ENCODE data around the gene ARHGAP20. TPM values are rescaled to one million over a fixed set of nuclear protein-coding genes. Genes with fewer than 3 reads are reported as not detected.

The ARHGAP20 gene
- total RNA-seq, 2 experiments from 2014 or later = not detected

DNA sequence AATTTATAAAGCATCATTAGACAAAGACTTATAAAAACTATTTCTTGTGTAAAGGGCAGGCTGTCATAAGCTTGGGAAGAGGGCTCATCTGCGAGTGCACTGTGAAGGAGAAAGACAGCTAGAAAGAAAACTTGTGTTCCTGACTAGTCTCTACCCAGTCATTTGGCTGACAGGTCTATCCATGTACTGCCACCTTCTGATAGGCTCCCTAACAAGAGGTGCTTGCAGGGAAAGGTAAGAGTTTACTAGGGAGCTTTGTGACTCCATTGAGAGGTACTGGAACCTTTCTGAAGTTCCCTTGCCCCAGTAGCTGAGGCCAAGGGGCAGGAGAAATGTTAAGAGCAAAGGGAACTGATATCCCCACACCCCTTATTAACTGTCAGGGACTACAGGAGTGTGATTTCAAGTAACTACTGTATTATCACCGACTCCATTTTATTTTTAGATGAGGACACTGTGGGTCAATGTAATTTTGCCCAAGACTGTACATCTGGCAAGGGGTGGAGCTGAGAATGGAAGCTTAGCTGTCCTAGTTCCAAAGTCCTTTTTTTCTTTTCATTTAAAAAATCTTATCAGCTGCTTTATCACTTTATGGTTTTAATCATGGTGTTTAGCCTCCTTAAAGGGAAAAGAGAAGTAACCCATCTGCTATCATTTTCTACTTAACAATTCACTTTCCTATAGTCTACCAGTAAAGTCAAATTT, 129.4 kb downstream of the ARHGAP20 start:
- Histone ChIP-seq H3K27ac (ENCODE audit: low read depth, low read length, poor library complexity, severe bottlenecking) (no peak overlapping the region), H3K4me1 (ENCODE audit: insufficient read depth, low read length, poor library complexity, severe bottlenecking) (no peaks in the 10 kb centered on the region), H3K4me2 (ENCODE audit: low read length) (no peak overlapping the region), H4K20me1 (ENCODE audit: insufficient read depth, low read length) (no peaks in the 10 kb centered on the region), H3K9me2 (ENCODE audit: insufficient read depth, low read length) (no peaks in the 10 kb centered on the region), H3K9me3 (ENCODE audit: low read length) (no peaks in the 10 kb centered on the region), H2AFZ (ENCODE audit: low read length) (no peak overlapping the region), H3K4me3 (ENCODE audit: low read depth, low read length, poor library complexity, severe bottlenecking) (no peak overlapping the region), H3K79me2 (ENCODE audit: insufficient read depth, low read depth, low read length) (no peaks in the 10 kb centered on the region), H3K36me3 (ENCODE audit: insufficient read depth, low read length) (no peaks in the 10 kb centered on the region)
- BruUV-seq (replicated peaks) = no TSS peak
- ChIA-PET CTCF (ENCODE audit: unreplicated experiment) (no interaction called here), POLR2A (interaction anchor here (0.5 to 1.0 kb wide), 2 partner anchors 11 to 234 kb away, joined by 3 read pairs; no protein-coding TSS in a partner anchor)
- no peak for DNase-seq (ENCODE audit: low spot score)
- TF ChIP-seq CTCF (conservative IDR thresholded peaks at IDR 0.05; ENCODE audit: low read length) (no peak), EZH2phosphoT487 (IDR thresholded peaks at IDR 0.05; ENCODE audit: borderline replicate concordance, low read depth, low read length) (no peak)
- intact Hi-C loops (cut with micrococcal nuclease; ENCODE audit: unreplicated experiment) = loop anchor here (5.0 kb wide), 1 partner anchor 44 kb away; no protein-coding TSS in a partner anchor

- Histone ChIP-seq H3K79me2 (ENCODE audit: insufficient read depth, low read depth, low read length) (no peaks in the 10 kb centered on the region), H3K4me3 (ENCODE audit: low read depth, low read length, poor library complexity, severe bottlenecking) (no peak overlapping the region), H2AFZ (ENCODE audit: low read length) (no peak overlapping the region), H3K36me3 (ENCODE audit: insufficient read depth, low read length) (no peaks in the 10 kb centered on the region), H3K27ac (ENCODE audit: low read depth, low read length, poor library complexity, severe bottlenecking) (no peak overlapping the region), H3K4me1 (ENCODE audit: insufficient read depth, low read length, poor library complexity, severe bottlenecking) (no peaks in the 10 kb centered on the region), H3K4me2 (ENCODE audit: low read length) (no peak overlapping the region), H3K9me3 (ENCODE audit: low read length) (no peaks in the 10 kb centered on the region), H3K9me2 (ENCODE audit: insufficient read depth, low read length) (no peaks in the 10 kb centered on the region), H4K20me1 (ENCODE audit: insufficient read depth, low read length) (no peaks in the 10 kb centered on the region)
- TF ChIP-seq EZH2phosphoT487 (IDR thresholded peaks at IDR 0.05; ENCODE audit: borderline replicate concordance, low read depth, low read length) = no peak
- TF ChIP-seq CTCF (conservative IDR thresholded peaks at IDR 0.05; ENCODE audit: low read length) = no peak
- ChIA-PET CTCF (ENCODE audit: unreplicated experiment) (no interaction called here), POLR2A (interaction anchor here (0.6 to 1.0 kb wide), 2 partner anchors 9 to 793 kb away, joined by 3 to 4 read pairs; no protein-coding TSS in a partner anchor)
- no TSS peak for BruUV-seq (replicated peaks)
- no peak for DNase-seq (ENCODE audit: low spot score)
- intact Hi-C loops (cut with micrococcal nuclease; ENCODE audit: unreplicated experiment) = loop anchor here (5.0 kb wide), 1 partner anchor 47 kb away; no protein-coding TSS in a partner anchor
Measured at GRCh38 chr11:110580571-110580970, 131.7 kb downstream of the ARHGAP20 start.

- TF ChIP-seq EZH2phosphoT487 (IDR thresholded peaks at IDR 0.05; ENCODE audit: borderline replicate concordance, low read depth, low read length) = no peak
- TF ChIP-seq CTCF (conservative IDR thresholded peaks at IDR 0.05; ENCODE audit: low read length) = no peak
- DNase-seq (ENCODE audit: low spot score) = no peak
- Histone ChIP-seq H3K4me1 (ENCODE audit: insufficient read depth, low read length, poor library complexity, severe bottlenecking) (no peaks in the 10 kb centered on the region), H3K4me3 (ENCODE audit: low read depth, low read length, poor library complexity, severe bottlenecking) (no peak overlapping the region), H4K20me1 (ENCODE audit: insufficient read depth, low read length) (no peaks in the 10 kb centered on the region), H3K4me2 (ENCODE audit: low read length) (no peak overlapping the region), H3K27ac (ENCODE audit: low read depth, low read length, poor library complexity, severe bottlenecking) (no peak overlapping the region), H2AFZ (ENCODE audit: low read length) (no peak overlapping the region), H3K79me2 (ENCODE audit: insufficient read depth, low read depth, low read length) (no peaks in the 10 kb centered on the region), H3K36me3 (ENCODE audit: insufficient read depth, low read length) (no peaks in the 10 kb centered on the region), H3K9me3 (ENCODE audit: low read length) (no peaks in the 10 kb centered on the region), H3K9me2 (ENCODE audit: insufficient read depth, low read length) (no peaks in the 10 kb centered on the region)
- BruUV-seq (replicated peaks) = no TSS peak
- ChIA-PET CTCF (ENCODE audit: unreplicated experiment) (no interaction called here), POLR2A (interaction anchor here (1.2 kb wide), 1 partner anchor 51 kb away, joined by 3 read pairs; no protein-coding TSS in a partner anchor)
- intact Hi-C loops (cut with micrococcal nuclease; ENCODE audit: unreplicated experiment) = no loop called here
Measured at GRCh38 chr11:110573411-110573810, 138.8 kb downstream of the ARHGAP20 start.
